ENCODE results near the gene CES2.
"Not testable (repeated sequence)": the region's sequence is repeated elsewhere in the genome, so short reads cannot be mapped to it uniquely, and the experiment has no call there.

CES2 gene

GRCh38 chr16:66934839-66935313 lies 440 bp upstream of the CES2 start:
- DNase-seq (ENCODE audit: low read depth): not testable (repeated sequence)

GRCh38 chr16:66936462-66936861 lies 1.1 kb downstream of the CES2 start:
- no peak for DNase-seq (ENCODE audit: low read depth)

- DNase-seq (ENCODE audit: low read depth): no peak
Measured at GRCh38 chr16:66936889-66937554, 1.7 kb downstream of the CES2 start.

DNA sequence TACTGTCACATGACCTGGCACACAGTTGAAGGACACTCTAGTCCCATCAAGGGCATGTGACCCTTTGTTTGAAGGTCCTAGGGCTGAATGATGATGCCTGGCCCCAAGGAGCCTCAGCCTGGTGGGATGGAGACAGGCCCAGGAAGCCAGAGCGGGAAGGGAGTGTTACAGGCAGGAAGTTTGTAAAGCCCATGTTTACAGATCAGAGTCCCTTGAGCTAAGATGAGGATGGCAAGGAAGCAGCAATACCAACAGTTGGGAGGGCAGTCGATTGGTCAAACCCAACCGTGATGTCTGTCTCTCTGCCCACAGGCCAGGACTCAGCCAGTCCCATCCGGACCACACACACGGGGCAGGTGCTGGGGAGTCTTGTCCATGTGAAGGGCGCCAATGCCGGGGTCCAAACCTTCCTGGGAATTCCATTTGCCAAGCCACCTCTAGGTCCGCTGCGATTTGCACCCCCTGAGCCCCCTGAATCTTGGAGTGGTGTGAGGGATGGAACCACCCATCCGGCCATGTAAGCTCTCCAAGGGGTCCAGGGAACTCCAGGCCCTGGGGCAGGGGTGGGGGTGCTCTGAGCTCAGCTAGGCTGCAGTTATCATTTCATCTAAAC lies 2.5 kb downstream of the CES2 start:
- DNase-seq (ENCODE audit: low read depth): no peak

GRCh38 chr16:66939366-66939765 lies 4.0 kb downstream of the CES2 start:
- no peak for DNase-seq (ENCODE audit: low read depth)

- DNase-seq (ENCODE audit: low read depth): no peak
Measured at GRCh38 chr16:66940236-66940635, 4.9 kb downstream of the CES2 start.

GRCh38 chr16:66942981-66943380 lies 7.7 kb downstream of the CES2 start:
- no peak for DNase-seq (ENCODE audit: low read depth)

DNA sequence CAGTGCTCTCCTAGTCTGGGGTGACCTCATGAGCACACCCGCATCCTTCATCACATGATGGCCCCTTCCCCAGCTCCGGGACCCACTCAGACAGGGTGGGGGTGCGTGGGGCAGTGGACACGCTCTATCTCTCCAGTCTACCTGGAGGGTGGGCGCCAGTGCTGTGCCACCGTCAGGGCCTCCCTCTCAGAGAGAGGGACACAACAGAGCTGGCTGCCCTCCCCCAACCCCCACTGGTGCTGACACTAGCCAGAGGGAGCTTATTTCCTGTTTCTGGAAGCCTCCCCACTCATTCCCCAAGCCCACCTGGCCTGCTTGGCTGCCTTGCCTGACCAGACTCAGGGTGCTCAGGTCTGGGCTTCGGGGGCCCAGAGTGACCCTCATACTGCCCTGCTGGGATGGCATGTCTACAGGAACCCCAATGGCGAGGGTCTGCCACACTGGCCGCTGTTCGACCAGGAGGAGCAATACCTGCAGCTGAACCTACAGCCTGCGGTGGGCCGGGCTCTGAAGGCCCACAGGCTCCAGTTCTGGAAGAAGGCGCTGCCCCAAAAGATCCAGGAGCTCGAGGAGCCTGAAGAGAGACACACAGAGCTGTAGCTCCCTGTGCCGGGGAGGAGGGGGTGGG lies 8.2 kb downstream of the CES2 start:
- no peak for DNase-seq (ENCODE audit: low read depth)

GRCh38 chr16:66944054-66944441 lies 8.7 kb downstream of the CES2 start:
- DNase-seq (ENCODE audit: low read depth): no peak

- not testable (repeated sequence) for DNase-seq (ENCODE audit: low read depth)
Measured at GRCh38 chr16:66944971-66945370, 9.7 kb downstream of the CES2 start.

DNA sequence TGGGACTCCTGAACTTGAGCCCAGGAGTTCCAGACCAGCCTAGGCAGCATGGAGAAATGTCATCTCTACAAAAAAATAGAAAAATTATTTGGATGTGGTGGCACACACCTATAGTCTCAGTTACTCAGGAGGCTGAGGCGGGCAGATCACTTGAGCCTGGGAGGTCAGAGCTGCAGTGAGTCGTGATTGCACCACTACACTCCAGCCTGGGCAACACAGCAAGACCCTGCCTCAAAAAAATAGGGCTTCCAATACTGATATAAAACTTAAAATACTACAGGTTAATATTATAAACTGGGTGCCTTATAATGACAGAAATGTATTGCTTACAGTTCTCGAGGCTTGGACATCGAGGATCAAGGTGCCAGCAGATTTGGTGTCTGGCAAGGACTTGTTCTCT lies 10.6 kb downstream of the CES2 start:
- DNase-seq (ENCODE audit: low read depth): no peak

DNA sequence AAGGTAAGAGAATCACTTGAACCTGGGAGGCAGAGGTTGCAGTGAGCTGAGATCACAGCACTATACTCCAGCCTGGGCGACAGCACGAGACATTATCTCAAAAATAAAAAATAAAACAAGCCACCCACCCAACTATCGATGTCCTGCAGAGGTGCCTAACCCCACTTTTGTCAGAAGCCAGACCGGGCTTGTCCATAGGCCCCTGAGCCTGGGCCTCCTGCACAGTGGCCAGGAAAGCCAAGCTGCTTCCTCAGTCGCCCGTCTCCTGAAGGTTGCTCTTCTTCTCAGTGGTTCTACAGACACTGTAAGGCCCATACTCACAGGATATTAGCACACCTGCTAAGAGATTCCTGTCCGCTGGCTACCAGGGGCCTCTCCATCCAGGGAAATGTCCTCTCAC lies 11.2 kb downstream of the CES2 start:
- no peak for DNase-seq (ENCODE audit: low read depth)

GRCh38 chr16:66946974-66947301 lies 11.6 kb downstream of the CES2 start:
- no peak for DNase-seq (ENCODE audit: low read depth)

DNA sequence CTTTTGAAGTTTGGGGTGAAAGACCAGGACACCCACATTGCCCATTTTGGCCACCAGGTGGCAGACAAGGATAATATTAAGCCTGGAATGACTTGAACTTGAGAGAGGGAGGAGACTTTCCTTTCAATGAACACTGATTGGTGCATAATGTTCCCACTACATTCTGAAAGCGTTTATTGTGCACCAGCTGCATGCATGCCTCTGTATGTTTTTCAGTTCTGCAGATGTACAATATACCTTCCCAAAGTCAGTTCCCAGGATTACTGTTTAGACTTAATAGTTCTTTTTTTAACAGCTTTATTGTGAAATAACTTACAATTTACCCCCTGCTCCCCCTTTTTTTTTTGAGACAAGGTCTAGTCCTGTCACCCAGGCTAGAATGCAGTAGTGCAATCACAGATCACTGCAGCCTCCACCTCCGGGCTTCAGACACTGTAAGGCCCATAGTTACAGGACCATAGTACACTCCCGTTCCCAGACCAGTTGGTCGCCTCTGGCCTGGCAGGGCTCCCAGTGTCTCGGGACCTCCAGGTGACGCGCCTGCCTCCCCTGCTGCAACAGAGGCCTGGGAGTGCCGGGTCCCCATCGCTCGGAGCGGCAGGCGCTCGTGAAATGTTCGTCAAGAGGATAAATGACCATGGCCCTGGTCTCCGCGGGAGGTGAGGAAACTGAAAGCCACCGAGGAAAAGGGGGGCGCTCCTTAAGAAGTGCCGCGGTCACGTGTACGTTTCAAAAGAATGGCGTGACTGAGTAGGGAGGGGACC lies 12.2 kb downstream of the CES2 start:
- DNase-seq (ENCODE audit: low read depth): no peak

DNA sequence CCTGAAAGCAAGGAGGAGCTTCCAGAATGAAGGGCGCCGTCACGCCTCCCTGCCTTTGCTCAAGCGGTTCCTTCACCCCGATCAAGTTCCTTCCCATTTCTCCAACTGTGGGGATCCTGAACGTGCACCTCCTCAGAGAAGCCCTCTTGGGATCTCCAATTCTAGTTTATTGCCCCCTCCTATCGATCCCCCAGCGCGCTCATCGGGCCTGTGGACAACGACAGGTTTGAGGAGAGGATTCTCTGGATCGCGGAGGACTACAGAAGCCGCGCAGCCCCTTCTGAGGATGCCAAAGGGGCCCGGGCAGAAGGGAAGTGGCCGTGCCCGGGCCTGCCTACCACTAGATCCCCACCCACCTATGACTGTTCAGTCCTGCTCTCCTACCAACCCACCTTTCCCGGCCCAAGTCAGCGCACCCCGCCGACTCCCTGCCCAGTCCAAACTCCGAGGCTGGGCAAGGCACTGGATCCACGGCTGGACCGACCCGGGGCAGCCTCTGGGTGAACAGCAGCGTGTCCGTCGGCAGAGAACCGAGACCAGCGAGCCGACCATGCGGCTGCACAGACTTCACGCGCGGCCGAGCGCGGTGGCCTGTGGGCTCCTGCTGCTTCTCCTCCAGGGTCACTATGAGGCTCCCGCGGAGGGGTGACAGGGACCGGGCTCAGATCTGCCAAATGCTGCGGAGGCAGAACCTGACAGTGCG lies 13.0 kb downstream of the CES2 start:
- no peak for DNase-seq (ENCODE audit: low read depth)

DNA sequence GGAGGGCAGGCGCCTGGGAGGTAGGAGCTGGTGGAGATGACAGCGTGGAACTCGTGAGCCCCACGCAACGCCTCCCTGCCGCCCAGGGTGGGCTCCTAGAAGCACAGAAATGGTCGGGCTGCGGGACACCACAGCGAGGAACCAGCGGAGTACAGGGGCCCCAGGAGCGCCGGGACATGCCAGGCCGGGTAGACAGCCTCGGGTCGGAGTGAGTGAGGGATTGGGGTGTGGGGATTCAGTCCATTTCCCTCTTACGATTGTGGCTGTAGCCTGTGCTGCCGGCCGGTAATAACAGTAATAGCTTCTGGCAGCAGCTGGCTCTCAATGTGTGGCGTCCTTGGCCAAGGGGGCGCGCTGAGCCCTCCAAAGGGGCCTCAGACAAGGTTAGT lies 13.5 kb downstream of the CES2 start:
- DNase-seq (ENCODE audit: low read depth): no peak

- no peak for DNase-seq (ENCODE audit: low read depth)
Measured at GRCh38 chr16:66949472-66949871, 14.2 kb downstream of the CES2 start.

GRCh38 chr16:66950437-66950836 lies 15.1 kb downstream of the CES2 start:
- no peak for DNase-seq (ENCODE audit: low read depth)

DNA sequence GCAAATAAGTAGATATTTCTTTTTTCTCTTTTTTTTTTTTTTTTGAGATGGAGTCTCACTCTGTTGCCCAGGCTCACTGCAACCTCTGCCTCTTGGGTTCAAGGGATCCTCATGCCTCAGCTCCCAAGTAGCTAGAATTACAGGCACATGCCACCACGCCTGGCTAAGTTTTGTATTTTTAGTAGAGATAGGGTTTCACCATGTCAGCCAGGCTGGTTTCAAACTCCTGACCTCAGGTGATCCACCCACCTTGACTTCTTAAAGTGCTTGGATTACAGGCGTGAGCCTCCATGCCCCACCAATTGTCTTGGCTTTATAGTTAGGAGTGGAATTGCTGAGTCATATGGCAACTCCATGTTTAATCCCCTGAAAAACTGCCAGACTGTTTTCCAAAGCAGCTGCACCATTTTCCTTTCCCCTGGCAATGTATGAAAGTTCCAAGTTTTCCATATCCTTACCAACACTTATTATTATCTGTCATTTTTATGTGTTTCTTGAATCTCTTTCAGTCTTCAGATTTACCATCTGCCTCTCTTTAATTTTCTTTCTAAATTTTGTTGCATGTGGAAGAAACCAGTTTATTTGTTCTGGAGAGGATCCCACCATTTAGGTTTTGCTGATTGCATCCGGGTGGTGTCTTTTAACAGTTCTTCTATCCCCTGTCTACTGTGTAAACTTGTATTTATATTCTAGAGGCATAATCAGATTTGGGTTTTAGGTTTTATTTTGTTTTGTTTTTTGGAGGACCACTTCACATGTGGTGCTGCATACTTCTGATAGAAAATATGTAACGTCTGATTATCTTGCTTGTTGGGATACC lies 15.9 kb downstream of the CES2 start:
- DNase-seq (ENCODE audit: low read depth): no peak

GRCh38 chr16:66952430-66953110 lies 17.3 kb downstream of the CES2 start:
- DNase-seq (ENCODE audit: low read depth): no peak

Measured in non-pigmented ciliary epithelial cell (primary cell).